NCI-H1092 treated with DMSO at 0.1 percent for 48 hours (cell line): Measurements from ENCODE around the gene IL31.
A peak's percentile ranks its signal among the peaks of the same experiment; 100 is the strongest.
"Not testable (repeated sequence)": the region's sequence is repeated elsewhere in the genome, so short reads cannot be mapped to it uniquely, and the experiment has no call there.

ENCODE experiments used
- DNase-seq: peaks from one replicate; lab custom pipeline; 2025; lab: John Stamatoyannopoulos, UW

The IL31 gene

GRCh38 chr12:122174155-122174845 lies at the start of gene IL31:
TSS of gene IL31 (minus strand) at chr12:122174221. CDS start at chr12:122174172, 49 bp downstream.
- no peak for DNase-seq

- no peak for DNase-seq
Observed at GRCh38 chr12:122216445-122216844, 42.4 kb upstream of the IL31 start.

- no peak for DNase-seq
Observed at GRCh38 chr12:122215771-122216170, 41.8 kb upstream of the IL31 start.

GRCh38 chr12:122208073-122208820 lies 34.2 kb upstream of the IL31 start:
- DNase-seq: no peak

- DNase-seq: no peak
Observed at GRCh38 chr12:122207391-122207790, 33.4 kb upstream of the IL31 start.

GRCh38 chr12:122206976-122207375 lies 33.0 kb upstream of the IL31 start:
- no peak for DNase-seq

- DNase-seq: no peak
Observed at GRCh38 chr12:122206111-122206881, 32.3 kb upstream of the IL31 start.

- no peak for DNase-seq
Observed at GRCh38 chr12:122205053-122205925, 31.3 kb upstream of the IL31 start.

GRCh38 chr12:122204167-122205052 lies 30.4 kb upstream of the IL31 start:
- DNase-seq: no peak

GRCh38 chr12:122203301-122204166 lies 29.5 kb upstream of the IL31 start, which contains the start of gene B3GNT4:
TSS of gene B3GNT4 (plus strand) at chr12:122203709. CDS start at chr12:122204619, 910 bp downstream.
- DNase-seq: peak; percentile 18

GRCh38 chr12:122202811-122203210 lies 28.8 kb upstream of the IL31 start:
- DNase-seq: not testable (repeated sequence)

- DNase-seq: no peak
Observed at GRCh38 chr12:122202017-122202416, 28.0 kb upstream of the IL31 start.

- no peak for DNase-seq
Observed at GRCh38 chr12:122201381-122201780, 27.4 kb upstream of the IL31 start.

- DNase-seq: no peak
Observed at GRCh38 chr12:122200541-122201175, 26.6 kb upstream of the IL31 start.

- no peak for DNase-seq
Observed at GRCh38 chr12:122199484-122200355, 25.7 kb upstream of the IL31 start.

GRCh38 chr12:122197612-122197966 lies 23.6 kb upstream of the IL31 start:
- no peak for DNase-seq

GRCh38 chr12:122195405-122195804 lies 21.4 kb upstream of the IL31 start:
- no peak for DNase-seq

GRCh38 chr12:122194804-122195203 lies 20.8 kb upstream of the IL31 start:
- no peak for DNase-seq
